ENCODE data around the gene WDR64. TPM values are rescaled to one million over a fixed set of nuclear protein-coding genes. Genes with fewer than 3 reads are reported as not detected.

Gene WDR64
- total RNA-seq, 1 experiment from 2014 or later, result not detected

DNA sequence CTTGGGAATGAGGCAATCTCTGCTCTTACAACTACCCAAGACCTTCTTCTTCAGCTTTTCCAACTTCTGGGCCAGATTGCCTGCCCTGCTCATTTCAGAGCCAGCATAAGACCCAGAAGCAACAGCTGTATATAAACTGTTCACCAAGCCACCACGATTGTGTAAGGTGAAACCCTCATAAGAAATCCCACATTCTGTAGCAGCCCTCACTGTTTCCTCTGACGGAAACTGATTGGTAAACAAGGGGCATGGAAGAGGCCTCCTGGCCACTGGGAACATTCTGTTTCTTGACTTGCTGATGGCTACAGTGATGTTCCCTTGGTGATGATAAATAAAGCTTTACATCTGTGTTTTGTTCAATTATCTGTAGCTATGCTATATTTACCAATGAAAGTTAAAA is 156.2 kb downstream of the WDR64 start:
- Mint-ChIP-seq H3K9me3 (ENCODE audit: unreplicated experiment) (no peaks in the 10 kb centered on the region), H3K27ac (ENCODE audit: low read depth, unreplicated experiment) (no peak overlapping the region), H3K27me3 (ENCODE audit: insufficient read depth, unreplicated experiment) (no peaks in the 10 kb centered on the region), H3K4me1 (ENCODE audit: insufficient read depth, unreplicated experiment) (peaks cover 15% of the 10 kb centered on the region), H3K36me3 (ENCODE audit: insufficient read depth, unreplicated experiment) (no peaks in the 10 kb centered on the region), H3K4me3 (ENCODE audit: unreplicated experiment) (no peak overlapping the region)
- intact Hi-C loops (cut with micrococcal nuclease), result no loop called here
- no TSS peak for BruUV-seq (replicated peaks)
- TF ChIP-seq, protein P1, sequence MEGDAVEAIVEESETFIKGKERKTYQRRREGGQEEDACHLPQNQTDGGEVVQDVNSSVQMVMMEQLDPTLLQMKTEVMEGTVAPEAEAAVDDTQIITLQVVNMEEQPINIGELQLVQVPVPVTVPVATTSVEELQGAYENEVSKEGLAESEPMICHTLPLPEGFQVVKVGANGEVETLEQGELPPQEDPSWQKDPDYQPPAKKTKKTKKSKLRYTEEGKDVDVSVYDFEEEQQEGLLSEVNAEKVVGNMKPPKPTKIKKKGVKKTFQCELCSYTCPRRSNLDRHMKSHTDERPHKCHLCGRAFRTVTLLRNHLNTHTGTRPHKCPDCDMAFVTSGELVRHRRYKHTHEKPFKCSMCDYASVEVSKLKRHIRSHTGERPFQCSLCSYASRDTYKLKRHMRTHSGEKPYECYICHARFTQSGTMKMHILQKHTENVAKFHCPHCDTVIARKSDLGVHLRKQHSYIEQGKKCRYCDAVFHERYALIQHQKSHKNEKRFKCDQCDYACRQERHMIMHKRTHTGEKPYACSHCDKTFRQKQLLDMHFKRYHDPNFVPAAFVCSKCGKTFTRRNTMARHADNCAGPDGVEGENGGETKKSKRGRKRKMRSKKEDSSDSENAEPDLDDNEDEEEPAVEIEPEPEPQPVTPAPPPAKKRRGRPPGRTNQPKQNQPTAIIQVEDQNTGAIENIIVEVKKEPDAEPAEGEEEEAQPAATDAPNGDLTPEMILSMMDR (IDR thresholded peaks at IDR 0.05; ENCODE audit: unreplicated experiment), result no peak
- CTCF ChIA-PET, result interaction anchor here (0.6 to 1.5 kb wide), 11 partner anchors 15 to 1209 kb away, joined by 3 to 6 read pairs (median 3); no protein-coding TSS in a partner anchor
- DNase-seq (ENCODE audit: unreplicated experiment), result no peak
- POLR2A ChIA-PET, result interaction anchor here (0.9 to 3.7 kb wide), 10 partner anchors 9 to 288 kb away, joined by 3 to 9 read pairs (median 4); partner anchors contain the start of gene FH

- intact Hi-C loops (cut with micrococcal nuclease), result no loop called here
- no peaks in the 10 kb centered on the region for H3K36me3 Mint-ChIP-seq (ENCODE audit: insufficient read depth, unreplicated experiment)
- DNase-seq (ENCODE audit: unreplicated experiment), result no peak
- H3K27ac Mint-ChIP-seq (ENCODE audit: low read depth, unreplicated experiment), result no peak overlapping the region
- no peaks in the 10 kb centered on the region for H3K27me3 Mint-ChIP-seq (ENCODE audit: insufficient read depth, unreplicated experiment)
- H3K9me3 Mint-ChIP-seq (ENCODE audit: unreplicated experiment), result no peaks in the 10 kb centered on the region
- TF ChIP-seq, protein P1 (IDR thresholded peaks at IDR 0.05; ENCODE audit: unreplicated experiment), result no peak
- POLR2A ChIA-PET, result interaction anchor here (0.6 to 3.7 kb wide), 5 partner anchors 10 to 308 kb away, joined by 3 to 9 read pairs (median 3); no protein-coding TSS in a partner anchor
- peaks cover 15% of the 10 kb centered on the region for H3K4me1 Mint-ChIP-seq (ENCODE audit: insufficient read depth, unreplicated experiment)
- CTCF ChIA-PET, result interaction anchor here (1.2 to 1.5 kb wide), 4 partner anchors 9 to 184 kb away, joined by 3 to 6 read pairs (median 4); no protein-coding TSS in a partner anchor
- no peak overlapping the region for H3K4me3 Mint-ChIP-seq (ENCODE audit: unreplicated experiment)
- BruUV-seq (replicated peaks), result no TSS peak
Observed at GRCh38 chr1:241810769-241811405, 158.8 kb downstream of the WDR64 start.

- CTCF ChIA-PET, result interaction anchor here (0.7 kb wide), 3 partner anchors 13 to 1233 kb away, joined by 3 to 4 read pairs (median 3); no protein-coding TSS in a partner anchor
- H3K4me3 Mint-ChIP-seq (ENCODE audit: unreplicated experiment), result no peak overlapping the region
- POLR2A ChIA-PET, result no interaction called here
- TF ChIP-seq, protein P1 (IDR thresholded peaks at IDR 0.05; ENCODE audit: unreplicated experiment), result no peak
- no peak for DNase-seq (ENCODE audit: unreplicated experiment)
- intact Hi-C loops (cut with micrococcal nuclease), result no loop called here
- BruUV-seq (replicated peaks), result no TSS peak
- no peak overlapping the region for H3K27ac Mint-ChIP-seq (ENCODE audit: low read depth, unreplicated experiment)
- H3K36me3 Mint-ChIP-seq (ENCODE audit: insufficient read depth, unreplicated experiment), result no peaks in the 10 kb centered on the region
- peaks cover 9% of the 10 kb centered on the region for H3K4me1 Mint-ChIP-seq (ENCODE audit: insufficient read depth, unreplicated experiment)
- H3K27me3 Mint-ChIP-seq (ENCODE audit: insufficient read depth, unreplicated experiment), result no peaks in the 10 kb centered on the region
- no peaks in the 10 kb centered on the region for H3K9me3 Mint-ChIP-seq (ENCODE audit: unreplicated experiment)
Observed at GRCh38 chr1:241813768-241814320, 161.8 kb downstream of the WDR64 start.

DNA sequence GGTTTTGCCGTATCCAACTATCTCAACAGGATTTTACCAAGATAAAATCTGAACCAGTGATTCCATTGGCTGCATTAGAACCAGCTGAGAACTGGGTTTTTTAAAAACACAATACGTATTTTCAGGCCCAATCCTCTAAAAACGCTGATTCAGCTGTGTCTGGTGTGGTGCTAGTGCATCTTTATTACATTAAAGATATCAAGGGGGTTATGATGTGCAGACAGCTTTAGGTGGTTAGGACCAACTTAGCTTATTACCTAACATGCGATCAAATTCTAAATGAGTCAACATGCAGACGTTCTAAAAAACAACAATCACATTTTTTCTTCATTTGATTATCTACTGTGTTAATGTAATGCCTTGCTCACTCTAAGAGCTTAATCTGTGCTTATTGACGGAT is 163.9 kb downstream of the WDR64 start:
- no peaks in the 10 kb centered on the region for H3K9me3 Mint-ChIP-seq (ENCODE audit: unreplicated experiment)
- intact Hi-C loops (cut with micrococcal nuclease), result no loop called here
- H3K27ac Mint-ChIP-seq (ENCODE audit: low read depth, unreplicated experiment), result no peak overlapping the region
- no peaks in the 10 kb centered on the region for H3K27me3 Mint-ChIP-seq (ENCODE audit: insufficient read depth, unreplicated experiment)
- H3K4me1 Mint-ChIP-seq (ENCODE audit: insufficient read depth, unreplicated experiment), result peaks cover 14% of the 10 kb centered on the region
- no TSS peak for BruUV-seq (replicated peaks)
- TF ChIP-seq, protein P1 (IDR thresholded peaks at IDR 0.05; ENCODE audit: unreplicated experiment), result no peak
- H3K4me3 Mint-ChIP-seq (ENCODE audit: unreplicated experiment), result no peak overlapping the region
- H3K36me3 Mint-ChIP-seq (ENCODE audit: insufficient read depth, unreplicated experiment), result no peaks in the 10 kb centered on the region
- no peak for DNase-seq (ENCODE audit: unreplicated experiment)
- CTCF ChIA-PET, result interaction anchor here (0.6 to 2.5 kb wide), 9 partner anchors 9 to 1084 kb away, joined by 3 to 11 read pairs (median 4); no protein-coding TSS in a partner anchor
- POLR2A ChIA-PET, result interaction anchor here (1.3 to 2.2 kb wide), 5 partner anchors 8 to 128 kb away, joined by 3 to 8 read pairs (median 8); no protein-coding TSS in a partner anchor
